ENCODE measurements around the gene PRSS56.

DNA sequence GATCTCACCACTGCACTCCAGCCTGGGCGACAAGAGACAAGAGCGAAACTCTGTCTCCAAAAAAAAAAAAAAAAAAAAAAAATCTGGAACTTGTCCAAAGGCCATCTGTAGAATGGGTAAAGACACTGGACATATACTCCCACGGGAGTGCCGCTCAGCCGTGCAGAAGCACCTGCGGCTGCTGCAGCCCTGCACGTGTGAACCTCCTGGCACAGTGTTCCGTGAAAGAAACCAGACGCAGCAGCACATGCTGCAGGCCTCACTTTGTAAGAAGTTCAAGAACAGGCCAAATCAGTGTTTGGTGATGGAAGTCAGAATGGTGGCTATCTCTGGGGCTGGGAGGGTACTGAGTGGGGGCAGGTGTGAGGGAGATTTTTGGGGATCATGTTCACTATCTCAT, 12.2 kb downstream of the PRSS56 start:
- TF ChIP-seq, protein P1, sequence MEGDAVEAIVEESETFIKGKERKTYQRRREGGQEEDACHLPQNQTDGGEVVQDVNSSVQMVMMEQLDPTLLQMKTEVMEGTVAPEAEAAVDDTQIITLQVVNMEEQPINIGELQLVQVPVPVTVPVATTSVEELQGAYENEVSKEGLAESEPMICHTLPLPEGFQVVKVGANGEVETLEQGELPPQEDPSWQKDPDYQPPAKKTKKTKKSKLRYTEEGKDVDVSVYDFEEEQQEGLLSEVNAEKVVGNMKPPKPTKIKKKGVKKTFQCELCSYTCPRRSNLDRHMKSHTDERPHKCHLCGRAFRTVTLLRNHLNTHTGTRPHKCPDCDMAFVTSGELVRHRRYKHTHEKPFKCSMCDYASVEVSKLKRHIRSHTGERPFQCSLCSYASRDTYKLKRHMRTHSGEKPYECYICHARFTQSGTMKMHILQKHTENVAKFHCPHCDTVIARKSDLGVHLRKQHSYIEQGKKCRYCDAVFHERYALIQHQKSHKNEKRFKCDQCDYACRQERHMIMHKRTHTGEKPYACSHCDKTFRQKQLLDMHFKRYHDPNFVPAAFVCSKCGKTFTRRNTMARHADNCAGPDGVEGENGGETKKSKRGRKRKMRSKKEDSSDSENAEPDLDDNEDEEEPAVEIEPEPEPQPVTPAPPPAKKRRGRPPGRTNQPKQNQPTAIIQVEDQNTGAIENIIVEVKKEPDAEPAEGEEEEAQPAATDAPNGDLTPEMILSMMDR (IDR thresholded peaks at IDR 0.05), result no peak
- no peak for TF ChIP-seq POLR2AphosphoS5 (IDR thresholded peaks at IDR 0.05; ENCODE audit: low read depth, low read length)
